ENCODE results near the gene CA12.

DNA sequence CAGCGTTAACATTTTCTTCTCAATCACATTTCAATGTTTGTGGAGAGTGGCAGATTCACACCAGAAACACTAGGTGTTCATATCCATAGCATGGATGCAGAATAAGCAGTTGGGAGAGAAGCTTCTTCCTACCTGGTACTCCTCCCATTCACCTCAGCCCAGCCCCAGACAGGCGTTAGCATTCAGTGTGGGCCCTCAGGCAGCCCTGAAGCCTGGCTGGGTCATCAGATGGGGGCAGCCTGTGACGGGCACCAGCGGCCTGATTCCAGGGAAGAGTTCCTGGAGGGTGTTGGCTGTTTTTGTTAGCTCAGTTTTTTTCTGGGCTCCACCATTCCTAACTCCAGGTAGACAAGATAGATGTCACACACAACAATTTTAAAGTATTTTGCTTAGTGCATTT, 73.2 kb downstream of the CA12 start:
- TF ChIP-seq, protein P1, sequence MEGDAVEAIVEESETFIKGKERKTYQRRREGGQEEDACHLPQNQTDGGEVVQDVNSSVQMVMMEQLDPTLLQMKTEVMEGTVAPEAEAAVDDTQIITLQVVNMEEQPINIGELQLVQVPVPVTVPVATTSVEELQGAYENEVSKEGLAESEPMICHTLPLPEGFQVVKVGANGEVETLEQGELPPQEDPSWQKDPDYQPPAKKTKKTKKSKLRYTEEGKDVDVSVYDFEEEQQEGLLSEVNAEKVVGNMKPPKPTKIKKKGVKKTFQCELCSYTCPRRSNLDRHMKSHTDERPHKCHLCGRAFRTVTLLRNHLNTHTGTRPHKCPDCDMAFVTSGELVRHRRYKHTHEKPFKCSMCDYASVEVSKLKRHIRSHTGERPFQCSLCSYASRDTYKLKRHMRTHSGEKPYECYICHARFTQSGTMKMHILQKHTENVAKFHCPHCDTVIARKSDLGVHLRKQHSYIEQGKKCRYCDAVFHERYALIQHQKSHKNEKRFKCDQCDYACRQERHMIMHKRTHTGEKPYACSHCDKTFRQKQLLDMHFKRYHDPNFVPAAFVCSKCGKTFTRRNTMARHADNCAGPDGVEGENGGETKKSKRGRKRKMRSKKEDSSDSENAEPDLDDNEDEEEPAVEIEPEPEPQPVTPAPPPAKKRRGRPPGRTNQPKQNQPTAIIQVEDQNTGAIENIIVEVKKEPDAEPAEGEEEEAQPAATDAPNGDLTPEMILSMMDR (IDR thresholded peaks at IDR 0.05; ENCODE audit: control extremely low read depth in 1 of 3, insufficient read depth in 1 of 3, low read depth in 1 of 3, low read length in 3 of 3) = no peak
- no peak for TF ChIP-seq EP300 (IDR thresholded peaks at IDR 0.05; ENCODE audit: borderline replicate concordance in 1 of 2, low read depth in 2 of 2, low read length in 2 of 2)
- TF ChIP-seq FOSL1 (IDR thresholded peaks at IDR 0.05; ENCODE audit: insufficient read depth, low read depth, low read length) = no peak
- no peak for TF ChIP-seq POLR2AphosphoS5 (IDR thresholded peaks at IDR 0.05; ENCODE audit: low read depth, low read length)
- TF ChIP-seq, protein P2, sequence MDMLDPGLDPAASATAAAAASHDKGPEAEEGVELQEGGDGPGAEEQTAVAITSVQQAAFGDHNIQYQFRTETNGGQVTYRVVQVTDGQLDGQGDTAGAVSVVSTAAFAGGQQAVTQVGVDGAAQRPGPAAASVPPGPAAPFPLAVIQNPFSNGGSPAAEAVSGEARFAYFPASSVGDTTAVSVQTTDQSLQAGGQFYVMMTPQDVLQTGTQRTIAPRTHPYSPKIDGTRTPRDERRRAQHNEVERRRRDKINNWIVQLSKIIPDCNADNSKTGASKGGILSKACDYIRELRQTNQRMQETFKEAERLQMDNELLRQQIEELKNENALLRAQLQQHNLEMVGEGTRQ (IDR thresholded peaks at IDR 0.05; ENCODE audit: low read length) = no peak
- TF ChIP-seq, protein P3, sequence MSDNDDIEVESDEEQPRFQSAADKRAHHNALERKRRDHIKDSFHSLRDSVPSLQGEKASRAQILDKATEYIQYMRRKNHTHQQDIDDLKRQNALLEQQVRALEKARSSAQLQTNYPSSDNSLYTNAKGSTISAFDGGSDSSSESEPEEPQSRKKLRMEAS (IDR thresholded peaks at IDR 0.05) = no peak
- TF ChIP-seq RAD21 (IDR thresholded peaks at IDR 0.05 in 1 of 2, conservative IDR thresholded peaks at IDR 0.05 in 1 of 2; ENCODE audit: low read depth in 2 of 2, low read length in 2 of 2) = peak in 1 of 2 experiments; percentile 8; a peak in 1 of 4 replicates
- no peak for TF ChIP-seq TAF1 (IDR thresholded peaks at IDR 0.05; ENCODE audit: low read depth, low read length)
- TF ChIP-seq SUZ12 (IDR thresholded peaks at IDR 0.05; ENCODE audit: low read length) = no peak
- no peak for TF ChIP-seq SP4 (IDR thresholded peaks at IDR 0.05; ENCODE audit: low read length)
- TF ChIP-seq POLR2A (IDR thresholded peaks at IDR 0.05; ENCODE audit: control extremely low read depth in 1 of 2, low read depth in 2 of 2, low read length in 2 of 2) = no peak
- TF ChIP-seq RXRA (IDR thresholded peaks at IDR 0.05; ENCODE audit: insufficient read depth, low read depth, low read length) = no peak
